ENCODE measurements around the gene LCMT1. TPM values are rescaled to one million over a fixed set of nuclear protein-coding genes. Genes with fewer than 3 reads are reported as not detected.

The LCMT1 gene
- total and polyA plus RNA-seq, 2 donors (not counting 1 experiment from before 2014, with no cell fraction given): 20.2 to 42.0 TPM

DNA sequence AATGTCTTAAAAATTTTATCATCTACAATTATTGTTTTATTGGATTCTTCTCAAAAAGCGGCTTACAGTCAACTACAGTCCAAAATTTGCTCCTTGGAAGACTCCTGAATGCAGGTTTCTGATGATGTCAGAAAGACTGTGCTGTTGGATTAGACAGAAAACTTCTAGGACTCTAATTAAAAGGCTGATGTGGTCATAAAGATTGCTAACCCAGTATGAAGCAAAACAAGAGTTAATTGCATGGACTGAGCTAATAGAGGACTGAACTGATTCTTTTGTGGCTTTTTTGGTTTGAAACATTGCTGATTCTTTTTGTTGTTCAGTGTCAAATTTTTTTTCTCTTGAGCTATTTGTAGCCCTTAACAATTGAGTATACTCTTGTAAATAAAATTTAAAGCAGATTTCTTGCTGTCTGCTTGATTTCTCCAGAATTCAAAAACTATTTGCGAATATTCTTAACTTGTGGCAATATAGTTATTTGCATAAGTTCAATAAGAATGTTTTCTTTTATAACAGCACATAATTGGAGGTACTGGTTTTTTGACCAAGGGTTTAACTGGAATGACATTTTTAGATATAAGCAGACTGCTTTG lies 33.1 kb upstream of the LCMT1 start:
- no peaks in the 10 kb centered on the region for H3K9me3 Mint-ChIP-seq (ENCODE audit: insufficient read depth)
- Histone ChIP-seq H3K9ac (ENCODE audit: low read length) (no peak overlapping the region), H2AFZ (ENCODE audit: insufficient read depth, low read depth, low read length, poor library complexity, severe bottlenecking) (no peak overlapping the region), H3K27me3 (replicated peaks in 1 of 4; ENCODE audit: control extremely low read depth in 1 of 4, control insufficient read depth in 3 of 4, insufficient read depth in 4 of 4, low read length in 3 of 4) (no peaks in the 10 kb centered on the region), H4K20me1 (ENCODE audit: control insufficient read depth, insufficient read depth, low read length, poor library complexity, severe bottlenecking) (no peaks in the 10 kb centered on the region), H3K79me2 (ENCODE audit: control insufficient read depth, insufficient read depth, low read length) (no peaks in the 10 kb centered on the region), H3K9me3 (ENCODE audit: control extremely low read depth in 1 of 3, control insufficient read depth in 2 of 3, insufficient read depth in 1 of 3, low read length in 2 of 3) (no peaks in the 10 kb centered on the region), H3K27ac (ENCODE audit: low read length in 2 of 2) (no peak overlapping the region), H3K4me3 (ENCODE audit: control extremely low read depth in 1 of 5, extremely low read depth in 1 of 5, insufficient read depth in 1 of 5, low read depth in 2 of 5, low read length in 4 of 5) (no peak overlapping the region), H3K4me1 (ENCODE audit: control insufficient read depth in 2 of 2, insufficient read depth in 2 of 2, low read length in 2 of 2) (peaks cover 12 to 13% of the 10 kb centered on the region in 2 donors), H3K36me3 (replicated peaks in 1 of 2; ENCODE audit: control extremely low read depth in 1 of 2, control insufficient read depth in 1 of 2, extremely low read depth in 1 of 2, insufficient read depth in 2 of 2, low read length in 1 of 2) (no peaks in the 10 kb centered on the region), H3K4me2 (replicated peaks; ENCODE audit: low read depth, low read length, poor library complexity, severe bottlenecking) (no peak overlapping the region)
- H3K27me3 Mint-ChIP-seq: no peaks in the 10 kb centered on the region
- WGBS (ENCODE audit: insufficient coverage): no CpG with 5 or more reads among the region's 2 CpGs
- no peak overlapping the region for H3K27ac Mint-ChIP-seq
- DNase-seq: no peak
- no peak overlapping the region for H3K4me3 Mint-ChIP-seq
- peaks cover 16% of the 10 kb centered on the region for H3K4me1 Mint-ChIP-seq
- ChIA-PET POLR2A (no interaction called here), CTCF (interaction anchor here (1.5 kb wide), 1 partner anchor 21 kb away, joined by 3 read pairs; no protein-coding TSS in a partner anchor)
- TF ChIP-seq, protein P1, sequence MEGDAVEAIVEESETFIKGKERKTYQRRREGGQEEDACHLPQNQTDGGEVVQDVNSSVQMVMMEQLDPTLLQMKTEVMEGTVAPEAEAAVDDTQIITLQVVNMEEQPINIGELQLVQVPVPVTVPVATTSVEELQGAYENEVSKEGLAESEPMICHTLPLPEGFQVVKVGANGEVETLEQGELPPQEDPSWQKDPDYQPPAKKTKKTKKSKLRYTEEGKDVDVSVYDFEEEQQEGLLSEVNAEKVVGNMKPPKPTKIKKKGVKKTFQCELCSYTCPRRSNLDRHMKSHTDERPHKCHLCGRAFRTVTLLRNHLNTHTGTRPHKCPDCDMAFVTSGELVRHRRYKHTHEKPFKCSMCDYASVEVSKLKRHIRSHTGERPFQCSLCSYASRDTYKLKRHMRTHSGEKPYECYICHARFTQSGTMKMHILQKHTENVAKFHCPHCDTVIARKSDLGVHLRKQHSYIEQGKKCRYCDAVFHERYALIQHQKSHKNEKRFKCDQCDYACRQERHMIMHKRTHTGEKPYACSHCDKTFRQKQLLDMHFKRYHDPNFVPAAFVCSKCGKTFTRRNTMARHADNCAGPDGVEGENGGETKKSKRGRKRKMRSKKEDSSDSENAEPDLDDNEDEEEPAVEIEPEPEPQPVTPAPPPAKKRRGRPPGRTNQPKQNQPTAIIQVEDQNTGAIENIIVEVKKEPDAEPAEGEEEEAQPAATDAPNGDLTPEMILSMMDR (IDR thresholded peaks at IDR 0.05): no peak
- no peak for TF ChIP-seq EZH2 (IDR thresholded peaks at IDR 0.05; ENCODE audit: borderline replicate concordance, insufficient read depth, low read depth, low read length, poor library complexity, severe bottlenecking)
- no peak for ATAC-seq (ENCODE audit: low read depth)
- intact Hi-C loops (cut with micrococcal nuclease): no loop called here

DNA sequence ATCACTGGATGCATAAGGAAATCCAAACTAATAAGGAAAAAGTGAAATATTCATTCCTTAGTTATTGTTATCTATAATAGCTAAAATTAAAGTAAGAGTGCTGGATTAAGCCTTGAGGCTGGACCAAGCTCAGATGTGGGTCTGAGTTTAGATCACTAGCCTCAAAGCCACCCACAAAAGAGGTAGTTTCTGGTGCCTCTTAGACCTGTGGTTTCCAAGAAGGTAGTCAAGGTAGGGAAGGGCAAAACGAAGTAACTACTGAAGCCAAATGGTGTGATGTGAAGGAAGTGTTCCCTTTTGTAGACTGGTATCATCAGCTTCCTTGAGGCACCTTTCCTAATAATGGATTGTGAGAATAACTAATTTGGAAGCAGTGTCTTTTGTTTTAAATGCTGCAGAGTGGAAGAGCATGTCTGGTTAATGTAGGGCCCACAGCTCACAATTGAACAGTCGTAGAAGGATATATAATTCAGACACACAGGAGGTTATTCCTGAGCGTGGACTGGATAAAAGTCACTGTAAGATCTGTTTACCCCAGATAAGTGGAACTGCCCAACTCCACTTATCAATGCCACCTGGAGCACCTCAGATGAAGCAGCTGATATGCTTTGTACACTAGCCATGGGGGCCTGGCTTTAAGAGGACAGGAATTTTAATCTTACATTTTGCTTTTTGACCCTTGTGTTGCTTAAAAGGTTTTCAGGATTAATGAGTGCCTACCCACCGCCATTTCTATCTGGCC lies 31.7 kb upstream of the LCMT1 start:
- Histone ChIP-seq H3K9me3 (ENCODE audit: control extremely low read depth in 1 of 3, control insufficient read depth in 2 of 3, insufficient read depth in 1 of 3, low read length in 2 of 3) (no peaks in the 10 kb centered on the region), H3K4me2 (replicated peaks; ENCODE audit: low read depth, low read length, poor library complexity, severe bottlenecking) (no peak overlapping the region), H3K79me2 (ENCODE audit: control insufficient read depth, insufficient read depth, low read length) (no peaks in the 10 kb centered on the region), H3K36me3 (replicated peaks in 1 of 2; ENCODE audit: control extremely low read depth in 1 of 2, control insufficient read depth in 1 of 2, extremely low read depth in 1 of 2, insufficient read depth in 2 of 2, low read length in 1 of 2) (no peaks in the 10 kb centered on the region), H3K9ac (ENCODE audit: low read length) (no peak overlapping the region), H3K27ac (ENCODE audit: low read length in 2 of 2) (no peak overlapping the region), H3K4me3 (ENCODE audit: control extremely low read depth in 1 of 5, extremely low read depth in 1 of 5, insufficient read depth in 1 of 5, low read depth in 2 of 5, low read length in 4 of 5) (no peak overlapping the region), H2AFZ (ENCODE audit: insufficient read depth, low read depth, low read length, poor library complexity, severe bottlenecking) (no peak overlapping the region), H4K20me1 (ENCODE audit: control insufficient read depth, insufficient read depth, low read length, poor library complexity, severe bottlenecking) (no peaks in the 10 kb centered on the region), H3K27me3 (replicated peaks in 1 of 4; ENCODE audit: control extremely low read depth in 1 of 4, control insufficient read depth in 3 of 4, insufficient read depth in 4 of 4, low read length in 3 of 4) (no peaks in the 10 kb centered on the region), H3K4me1 (ENCODE audit: control insufficient read depth in 2 of 2, insufficient read depth in 2 of 2, low read length in 2 of 2) (no peaks in the 10 kb centered on the region)
- whole genome bisulfite sequencing (ENCODE audit: insufficient coverage): 67% methylated on average over 3 of the region's 4 CpGs
- ATAC-seq (ENCODE audit: low read depth) (no peak), DNase-seq (no peak)
- intact Hi-C loops (cut with micrococcal nuclease): no loop called here
- POLR2A ChIA-PET: no interaction called here
- CTCF ChIA-PET: interaction anchor here (0.7 to 1.5 kb wide), 3 partner anchors 11 to 145 kb away, joined by 3 to 4 read pairs (median 4); no protein-coding TSS in a partner anchor
- Mint-ChIP-seq H3K27ac (no peak overlapping the region), H3K27me3 (no peaks in the 10 kb centered on the region), H3K4me3 (no peak overlapping the region), H3K4me1 (peaks cover 3% of the 10 kb centered on the region), H3K9me3 (ENCODE audit: insufficient read depth) (no peaks in the 10 kb centered on the region)
- TF ChIP-seq EZH2 (IDR thresholded peaks at IDR 0.05; ENCODE audit: borderline replicate concordance, insufficient read depth, low read depth, low read length, poor library complexity, severe bottlenecking): no peak
- TF ChIP-seq, protein P1 (IDR thresholded peaks at IDR 0.05): no peak
